Transverse colon (tissue), 4 donors: Measurements from ENCODE around the gene FDXACB1. TPM values are rescaled to one million over a fixed set of nuclear protein-coding genes. Genes with fewer than 3 reads are reported as not detected.

ENCODE experiments used
- small RNA-seq, 4 donors: library from RNA; depleted of rRNA; stranded (forward); fragments of <200 nt; gene quantifications; one replicate each; pipeline ENCODE3, GENCODE V24; 2016
- total RNA-seq, 4 donors: library from RNA; depleted of rRNA; stranded (reverse); fragments of >200 nt; gene quantifications; one replicate each; pipeline ENCODE4 v1.1.0, GENCODE V29; 2016

Gene FDXACB1
- total RNA-seq, 4 donors from 2014 or later, result 1.4 to 3.4 (median 1.5) TPM; not detected in 1

Small RNAs within 50 kb of the gene (small RNA-seq; reads per million reads assigned to genes)
- gene C11orf52, result 0 reads per million in 4 donors
- 0 reads per million in 4 donors for gene GNG5P3
- 0 reads per million in 4 donors for gene RNA5SP351
- 0 to 5.5 (median 0.71) reads per million in 4 donors for gene RPL37AP8

Other genes with a start within 250 kb of the FDXACB1 start
- gene PPP2R1B, start 112.8 kb downstream of the FDXACB1 start, total RNA-seq, result 10 to 100 TPM; 28.1 to 55.5 (median 41.5) TPM
- 10 to 100 TPM; 18.4 to 51.1 (median 35.0) TPM for gene ALG9, start 7.6 kb downstream of the FDXACB1 start, total RNA-seq
- gene CFAP68, start 376 bp upstream of the FDXACB1 start, total RNA-seq, result 10 to 100 TPM in 2 of 4 donors, under 1 TPM in 1, not detected in 1; 0.20 to 19.8 (median 18.8) TPM
- gene CRYAB, start 32.6 kb upstream of the FDXACB1 start, total RNA-seq, result 100 to 1,000 TPM in 1 of 4 donors, 10 to 100 TPM in 3; 38.0 to 112 (median 68.2) TPM
- gene HSPB2, start 33.6 kb upstream of the FDXACB1 start, total RNA-seq, result 1 to 10 TPM in 1 of 4 donors, not detected in 3; 1.3 TPM
- gene C11orf52, start 39.7 kb upstream of the FDXACB1 start, total RNA-seq, result 10 to 100 TPM in 1 of 4 donors, 1 to 10 TPM in 2, not detected in 1; 3.0 to 11.1 (median 9.1) TPM
- gene DIXDC1, start 58.2 kb upstream of the FDXACB1 start, total RNA-seq, result 100 to 1,000 TPM in 1 of 4 donors, 10 to 100 TPM in 3; 21.8 to 115 (median 35.0) TPM
- 10 to 100 TPM; 20.2 to 40.3 (median 23.8) TPM for gene DLAT, start 146.2 kb upstream of the FDXACB1 start, total RNA-seq
- gene PIH1D2, start 194.9 kb upstream of the FDXACB1 start, total RNA-seq, result 100 to 1,000 TPM in 1 of 4 donors, 1 to 10 TPM in 1, under 1 TPM in 1, not detected in 1; 0.68 to 372 (median 1.6) TPM
- gene NKAPD1, start 195.1 kb upstream of the FDXACB1 start, total RNA-seq, result 10 to 100 TPM in 2 of 4 donors, 1 to 10 TPM in 2; 3.0 to 24.0 (median 8.7) TPM
- 10 to 100 TPM; 26.2 to 58.9 (median 40.6) TPM for gene TIMM8B, start 207.6 kb upstream of the FDXACB1 start, total RNA-seq
- gene SDHD, start 207.7 kb upstream of the FDXACB1 start, total RNA-seq, result 100 to 1,000 TPM in 3 of 4 donors, 10 to 100 TPM in 1; 30.3 to 268 (median 145) TPM